Activated CD4-positive, alpha-beta T cell treated with anti-CD3 and anti-CD28 coated beads, Interleukin-2, amount 50 U/mL, for 24 hours (primary cell): ENCODE data around the gene GTF2IRD1.
"Not testable (repeated sequence)": the region's sequence is repeated elsewhere in the genome, so short reads cannot be mapped to it uniquely, and the experiment has no call there.

ENCODE experiments used
- DNase-seq, 2 donors: peaks; one replicate each; pipeline ENCODE4 v3.0.0-alpha.2; 2020; ENCODE audit warnings: low read depth in 1 of 2, low spot score in 1 of 2

The GTF2IRD1 gene

DNA sequence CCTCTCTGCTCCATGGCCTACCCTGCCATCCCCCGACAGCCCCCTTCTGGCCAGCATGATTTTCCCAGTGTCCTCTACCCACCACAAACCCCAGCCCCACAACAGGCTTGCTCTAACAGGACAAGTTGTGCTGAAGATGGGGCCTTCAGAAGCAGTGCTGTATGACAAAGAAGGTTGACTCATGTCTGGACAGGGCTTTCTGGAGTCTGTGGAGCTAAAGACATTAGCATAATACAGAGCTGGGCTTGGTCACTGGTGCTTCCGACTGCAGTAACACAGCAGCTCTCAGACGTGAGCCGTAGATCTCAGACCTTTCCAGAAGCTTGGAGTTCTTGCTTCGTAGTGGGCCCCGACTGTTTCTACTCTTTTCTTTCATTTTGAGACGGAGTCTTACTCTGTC, 100.5 kb downstream of the GTF2IRD1 start:
- no peak for DNase-seq

DNA sequence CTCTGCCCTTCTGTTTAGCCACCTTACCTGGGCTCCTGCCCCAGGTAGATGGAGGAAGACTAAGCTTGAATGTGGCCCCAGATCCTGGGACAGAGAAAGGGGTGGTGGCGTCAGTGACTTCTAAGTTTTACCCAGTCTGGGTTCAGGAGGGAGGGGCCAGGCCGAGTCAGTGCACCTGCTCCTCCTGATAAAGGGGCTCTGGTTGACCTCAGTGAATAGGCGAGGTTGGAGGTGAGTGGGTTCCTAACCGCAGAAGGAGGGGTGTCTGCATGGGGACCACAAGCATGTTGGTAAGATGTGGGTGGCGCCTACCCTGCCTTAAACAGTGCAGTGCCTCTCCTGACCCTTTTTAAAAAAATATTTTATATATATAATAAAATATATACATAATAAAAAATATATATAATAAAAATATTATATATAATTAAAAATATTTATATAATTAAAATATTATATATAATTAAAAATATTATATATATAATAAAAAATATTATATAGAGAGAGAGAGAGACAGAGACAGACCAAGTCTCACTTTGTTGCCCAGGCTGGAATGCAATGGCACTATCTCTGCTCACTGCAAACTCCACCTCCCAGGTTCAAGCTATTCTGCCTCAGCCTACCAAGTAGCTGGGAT, 106.5 kb downstream of the GTF2IRD1 start:
- no peak for DNase-seq

GRCh38 chr7:74561898-74562613, 108.3 kb downstream of the GTF2IRD1 start:
- no peak for DNase-seq

DNA sequence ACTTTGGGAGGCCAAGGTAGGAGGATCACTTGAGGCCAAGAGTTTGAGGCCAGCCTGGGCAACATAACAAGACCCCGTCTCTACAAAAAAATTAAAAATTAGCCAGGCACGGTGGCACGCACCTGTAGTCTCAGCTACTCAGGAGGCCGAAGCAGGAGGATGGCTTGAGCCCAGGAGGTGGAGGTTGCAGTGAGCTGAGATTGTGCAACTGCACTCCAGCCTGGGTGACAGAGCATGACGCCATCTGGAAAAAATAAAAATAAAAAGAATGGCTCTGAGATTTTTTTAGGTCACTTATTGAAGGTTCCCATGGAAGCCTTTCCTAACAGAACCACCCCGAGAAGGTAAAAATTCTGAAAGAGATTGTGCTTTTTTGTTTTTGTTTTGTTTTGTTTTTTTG, 109.9 kb downstream of the GTF2IRD1 start:
- DNase-seq: not testable (repeated sequence)

DNA sequence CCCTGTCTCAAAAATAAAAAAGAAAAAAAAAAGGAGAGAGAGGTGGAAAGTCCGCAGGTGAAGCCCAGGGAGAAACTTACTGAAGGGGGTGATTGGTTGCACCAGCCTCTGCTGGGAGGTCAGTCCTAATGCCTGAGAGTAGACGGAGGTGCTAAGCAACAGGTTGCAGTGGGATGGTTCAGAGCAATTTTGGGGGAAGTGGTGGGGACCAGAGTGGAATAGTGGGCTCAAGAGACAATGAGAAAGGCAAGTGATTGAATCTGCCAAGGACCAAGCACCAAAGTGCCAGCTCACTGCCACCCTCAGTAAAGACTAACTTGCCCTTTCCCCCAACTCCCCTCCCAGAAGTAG, 113.6 kb downstream of the GTF2IRD1 start:
- no peak for DNase-seq

DNA sequence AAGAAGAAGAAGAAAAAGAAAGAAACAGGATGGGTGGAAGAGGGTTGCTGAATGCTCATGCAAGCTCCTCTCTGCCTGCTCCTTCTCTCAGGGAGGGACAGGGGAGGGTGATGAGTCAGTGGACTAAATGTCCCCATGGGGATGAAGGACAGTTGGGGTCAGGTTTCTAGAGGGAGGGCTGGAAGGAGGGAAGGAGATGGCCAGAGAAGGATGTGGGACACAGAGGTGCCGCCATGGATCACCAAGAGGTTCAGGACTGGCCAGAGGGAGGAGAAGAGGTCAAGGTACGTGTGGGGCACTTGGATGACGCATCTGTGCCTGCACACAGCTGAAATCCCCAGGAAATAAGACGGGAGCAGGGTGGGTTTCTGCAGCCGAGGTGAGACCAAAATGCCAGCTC, 115.0 kb downstream of the GTF2IRD1 start:
- DNase-seq: no peak

GRCh38 chr7:74569501-74570075, 115.9 kb downstream of the GTF2IRD1 start:
- no peak for DNase-seq

DNA sequence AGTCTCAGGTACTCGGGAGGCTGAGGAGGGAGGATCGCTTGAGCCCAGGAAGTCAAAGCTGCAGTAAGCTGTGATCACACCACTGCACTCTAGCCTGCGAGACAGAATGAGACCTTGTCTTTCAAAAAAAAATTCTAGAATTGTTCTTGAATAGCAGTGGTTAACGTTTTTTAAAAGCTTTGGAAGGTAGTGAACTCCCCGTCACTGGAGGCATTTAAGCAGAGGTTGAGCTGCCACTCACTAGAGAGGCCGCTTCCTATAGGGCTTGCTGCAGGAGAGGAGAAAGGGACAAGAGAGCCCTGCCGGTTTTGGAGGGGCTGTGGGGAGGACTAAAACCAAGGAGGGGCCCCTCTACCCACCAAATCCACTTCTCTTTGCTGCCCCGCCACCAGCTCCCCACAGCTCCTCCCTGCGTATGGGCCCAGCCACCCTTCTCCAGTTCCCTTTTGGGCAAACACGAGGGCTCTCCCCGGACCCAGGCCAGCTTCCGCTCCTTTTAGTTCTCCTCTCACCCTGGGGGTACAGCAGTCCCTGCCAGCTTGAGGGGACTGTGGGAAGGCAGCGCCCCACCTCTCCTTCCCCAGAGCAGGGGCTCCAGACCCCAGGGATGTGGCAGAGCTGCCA, 116.9 kb downstream of the GTF2IRD1 start:
- no peak for DNase-seq

- no peak for DNase-seq
Observed at GRCh38 chr7:74572301-74572979, 118.7 kb downstream of the GTF2IRD1 start.

DNA sequence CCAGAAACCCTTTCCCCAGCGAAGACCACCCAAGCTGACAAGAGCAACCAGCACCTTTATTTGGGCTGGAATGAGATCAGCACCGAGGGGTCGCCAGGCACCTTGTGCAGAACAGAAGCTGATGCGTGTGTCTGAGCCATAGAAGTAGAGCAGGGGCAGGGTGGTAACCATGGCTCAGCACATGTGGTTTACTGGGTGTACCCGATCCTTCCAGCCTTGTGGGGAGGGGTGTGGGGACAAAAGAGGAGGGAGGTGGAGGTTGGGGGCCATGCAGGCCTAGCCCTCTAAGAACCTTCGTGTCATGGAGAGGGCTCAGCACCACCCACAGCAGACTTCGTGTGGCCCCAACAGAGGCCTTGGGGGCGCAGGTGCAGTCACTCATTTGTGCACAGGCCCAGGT, 119.8 kb downstream of the GTF2IRD1 start:
- DNase-seq: no peak

GRCh38 chr7:74575083-74575784, 121.5 kb downstream of the GTF2IRD1 start:
- DNase-seq: no peak

GRCh38 chr7:74575811-74576210, 122.1 kb downstream of the GTF2IRD1 start:
- DNase-seq: no peak

DNA sequence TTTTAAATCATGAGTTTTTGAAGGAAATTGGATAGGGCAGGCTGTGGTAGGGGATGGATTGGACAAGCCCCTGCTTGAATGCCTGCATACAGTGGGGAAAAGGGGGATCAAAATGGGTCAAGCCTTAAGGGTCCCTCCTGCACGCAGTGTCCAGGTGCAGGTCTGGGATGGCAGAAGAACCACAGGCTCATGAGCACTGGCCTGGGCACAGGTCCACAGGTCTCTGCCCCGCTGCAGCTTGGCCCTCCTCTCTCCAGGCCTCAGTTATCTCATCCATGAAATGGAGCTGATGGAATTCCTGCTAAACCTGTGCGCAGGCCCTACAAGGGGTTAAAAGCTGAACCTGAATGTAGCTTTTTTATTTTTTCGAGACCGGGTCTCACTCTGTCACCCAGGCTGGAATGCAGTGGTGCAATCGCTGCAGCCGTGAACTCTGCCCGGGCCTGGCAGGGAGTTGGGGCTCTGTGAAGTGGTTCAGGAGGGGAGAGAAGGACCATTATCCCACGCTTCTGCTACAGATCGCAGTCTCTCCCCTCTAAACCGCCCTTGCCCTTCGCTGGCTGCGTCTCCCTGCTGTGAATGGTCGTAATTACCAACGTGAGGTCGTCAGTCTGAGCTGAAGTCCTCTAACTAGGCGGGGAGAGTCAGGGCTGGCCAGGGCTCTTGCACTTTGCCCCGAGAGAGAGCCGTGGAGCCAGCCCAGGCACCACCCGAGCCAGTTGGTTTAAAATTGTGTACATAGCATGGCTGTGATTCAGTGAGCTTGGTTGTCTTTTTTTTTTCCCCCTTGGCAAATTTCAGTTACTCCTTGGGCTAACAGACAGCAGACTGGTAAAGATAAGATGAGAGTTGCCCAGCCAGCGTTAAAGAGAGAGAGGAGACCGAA, 126.3 kb downstream of the GTF2IRD1 start:
- no peak for DNase-seq

GRCh38 chr7:74581916-74582440, 128.3 kb downstream of the GTF2IRD1 start:
- no peak for DNase-seq

- no peak for DNase-seq
Observed at GRCh38 chr7:74582447-74583039, 128.8 kb downstream of the GTF2IRD1 start.

- DNase-seq: no peak
Observed at GRCh38 chr7:74583630-74584029, 129.9 kb downstream of the GTF2IRD1 start.

DNA sequence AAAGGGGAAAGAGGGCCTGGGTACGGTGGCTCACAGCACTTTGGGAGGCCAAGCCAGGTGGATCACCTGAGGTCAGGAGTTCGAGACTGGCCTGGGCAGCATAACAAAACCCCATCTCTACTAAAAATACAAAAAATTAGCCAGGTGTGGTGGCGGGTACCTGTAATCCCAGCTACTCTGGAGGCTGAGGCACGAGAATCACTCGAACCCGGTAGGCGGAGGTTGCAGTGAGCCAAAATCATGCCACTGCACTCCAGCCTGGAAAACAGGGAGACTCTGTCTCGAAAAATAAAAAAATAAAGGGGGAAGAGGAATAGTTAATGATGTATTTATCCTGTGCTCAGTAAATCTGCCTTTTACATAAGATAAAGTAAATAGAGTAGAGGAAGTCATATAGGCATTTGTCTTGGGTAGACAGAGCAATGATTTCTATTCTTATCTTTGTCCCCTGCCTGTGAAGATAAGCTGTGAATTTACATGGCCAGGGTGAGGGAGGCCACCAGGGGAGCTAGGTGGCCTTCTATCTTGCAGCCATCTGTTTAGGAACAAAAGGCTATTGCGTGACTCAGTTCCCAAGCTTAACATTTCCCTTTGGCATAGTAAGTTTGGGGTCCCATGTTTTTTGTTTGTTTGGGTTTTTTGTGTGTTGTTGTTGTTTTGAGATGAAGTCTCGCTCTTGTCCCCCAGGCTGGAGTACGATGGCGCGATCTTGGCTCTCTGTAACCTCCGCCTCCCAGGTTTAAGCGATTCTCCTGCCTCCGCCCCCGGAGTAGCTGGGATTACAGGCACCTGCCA, 130.7 kb downstream of the GTF2IRD1 start:
- DNase-seq: no peak

GRCh38 chr7:74585844-74586243, 132.1 kb downstream of the GTF2IRD1 start:
- no peak for DNase-seq
